Prostate gland (tissue), 2 donors: ENCODE data around the gene ARID4B.
"Not testable (repeated sequence)": the region's sequence is repeated elsewhere in the genome, so short reads cannot be mapped to it uniquely, and the experiment has no call there.

ENCODE experiments used
- CTCF ChIP-seq, 4 experiments: fragments of 200-600 bp in 2 of 4; fragments of 450-650 bp in 2 of 4; sonication (generic) in 2 of 4; IDR thresholded peaks; 1 replicate in 3 of 4; 2 replicates in 1 of 4; pipeline ENCODE4 v1.5.1; 2016 to 2019; ENCODE audit warnings: antibody characterized with exemption in 4 of 4, mild to moderate bottlenecking in 2 of 4, moderate library complexity in 2 of 4
- POLR2AphosphoS5 ChIP-seq: sonication (generic); formaldehyde crosslinking; IDR thresholded peaks from one replicate; pipeline ENCODE4 v1.6.1; 2017; ENCODE audit warnings: antibody characterized with exemption

GRCh38 chr1:235159930-235160329 is 168.0 kb downstream of the ARID4B start:
- TF ChIP-seq CTCF (IDR thresholded peaks at IDR 0.05); POLR2AphosphoS5: not testable (repeated sequence)
